Effector memory CD8-positive, alpha-beta T cell (primary cell): ENCODE results near the gene ERICH4.
A peak's percentile ranks its signal among the peaks of the same experiment; 100 is the strongest.

ENCODE experiments used
- ATAC-seq: fragments of 150-1000 bp; cut with Tn5 transposase; replicated peaks from 2 replicates; pipeline ENCODE4 v1.10.0; 2021; ENCODE audit warnings: mild to moderate bottlenecking, moderate library complexity
- DNase-seq, 3 experiments: peaks; one replicate each; pipeline ENCODE4 v3.0.0; 2021
- H3K27ac Mint-ChIP-seq, 2 donors: one replicate each; pipeline ENCODE4 v1.8.0; 2022; ENCODE audit warnings: mild to moderate bottlenecking in 2 of 2, mixed read lengths in 2 of 2, moderate library complexity in 2 of 2
- H3K27me3 Mint-ChIP-seq, 2 donors: one replicate each; pipeline ENCODE4 v1.8.0; 2022; ENCODE audit warnings: mixed read lengths in 2 of 2
- H3K36me3 Mint-ChIP-seq: one replicate; pipeline ENCODE4 v1.8.0; 2022; ENCODE audit warnings: mild to moderate bottlenecking, moderate library complexity, mixed read lengths; ENCODE audit not compliant: insufficient read depth
- H3K4me1 Mint-ChIP-seq, 2 donors: one replicate each; pipeline ENCODE4 v1.8.0; 2022; ENCODE audit warnings: low read depth in 2 of 2, mixed read lengths in 2 of 2
- H3K4me3 Mint-ChIP-seq, 2 donors: one replicate each; pipeline ENCODE4 v1.8.0; 2022; ENCODE audit warnings: mild to moderate bottlenecking in 2 of 2, mixed read lengths in 2 of 2, moderate library complexity in 2 of 2
- H3K9me3 Mint-ChIP-seq, 2 donors: one replicate each; pipeline ENCODE4 v1.8.0; 2022; ENCODE audit warnings: mixed read lengths in 2 of 2

Gene ERICH4

DNA sequence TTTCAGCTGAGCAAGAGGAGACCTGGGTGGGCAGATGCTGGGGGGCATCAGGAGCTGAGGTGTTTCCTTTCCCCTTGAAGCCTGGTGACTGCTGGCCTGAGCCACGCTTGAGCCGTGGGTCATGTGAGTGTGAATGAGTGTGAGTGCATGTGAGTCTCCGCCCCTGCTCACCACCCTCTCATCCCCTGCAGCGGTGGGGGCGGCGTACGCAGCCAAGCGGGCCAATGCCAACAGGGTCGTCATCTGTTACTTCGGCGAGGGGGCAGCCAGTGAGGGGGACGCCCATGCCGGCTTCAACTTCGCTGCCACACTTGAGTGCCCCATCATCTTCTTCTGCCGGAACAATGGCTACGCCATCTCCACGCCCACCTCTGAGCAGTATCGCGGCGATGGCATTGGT is 21.0 kb upstream of the ERICH4 start:
- no peak for DNase-seq
- Mint-ChIP-seq H3K36me3 (peaks cover 57% of the 10 kb centered on the region), H3K9me3 (no peaks in the 10 kb centered on the region), H3K27me3 (no peaks in the 10 kb centered on the region), H3K27ac (peak overlapping the region in 1 of 2 donors; percentile 55), H3K4me3 (no peak overlapping the region), H3K4me1 (peaks cover 2 to 25% of the 10 kb centered on the region in 2 donors)
- ATAC-seq, result no peak

DNA sequence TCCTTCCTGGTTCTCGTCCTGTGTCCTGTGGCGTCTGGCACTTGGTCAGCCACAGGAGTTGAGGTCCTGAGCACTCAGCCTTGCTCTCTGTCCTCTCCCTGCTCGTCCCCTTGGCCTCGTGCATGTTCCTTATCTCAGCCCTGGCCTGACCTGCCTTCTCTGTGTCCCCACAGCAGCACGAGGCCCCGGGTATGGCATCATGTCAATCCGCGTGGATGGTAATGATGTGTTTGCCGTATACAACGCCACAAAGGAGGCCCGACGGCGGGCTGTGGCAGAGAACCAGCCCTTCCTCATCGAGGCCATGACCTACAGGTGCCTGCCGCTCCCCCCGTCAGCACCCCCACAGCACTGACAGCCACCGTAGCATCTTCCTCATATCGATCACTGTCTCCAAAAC is 20.5 kb upstream of the ERICH4 start:
- DNase-seq (no peak), ATAC-seq (no peak)
- Mint-ChIP-seq H3K27me3 (no peaks in the 10 kb centered on the region), H3K4me3 (no peak overlapping the region), H3K27ac (peak overlapping the region in 1 of 2 donors; percentile 55), H3K4me1 (peaks cover 5 to 27% of the 10 kb centered on the region in 2 donors), H3K36me3 (peaks cover 57% of the 10 kb centered on the region), H3K9me3 (no peaks in the 10 kb centered on the region)

DNA sequence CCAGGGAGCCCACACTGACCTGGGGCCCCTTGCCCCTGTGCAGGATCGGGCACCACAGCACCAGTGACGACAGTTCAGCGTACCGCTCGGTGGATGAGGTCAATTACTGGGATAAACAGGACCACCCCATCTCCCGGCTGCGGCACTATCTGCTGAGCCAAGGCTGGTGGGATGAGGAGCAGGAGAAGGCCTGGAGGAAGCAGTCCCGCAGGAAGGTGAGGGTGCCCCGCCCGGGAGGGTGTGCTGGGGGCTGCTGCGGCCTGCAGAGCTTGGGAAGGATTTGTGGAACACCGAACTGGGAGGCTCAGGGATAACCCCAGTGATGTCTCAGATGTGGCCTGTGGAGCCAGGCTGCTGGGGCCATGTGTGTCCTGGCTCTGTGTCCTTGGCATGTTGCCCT is 20.0 kb upstream of the ERICH4 start:
- Mint-ChIP-seq H3K27ac (peak overlapping the region in 1 of 2 donors; percentile 55), H3K27me3 (no peaks in the 10 kb centered on the region), H3K9me3 (no peaks in the 10 kb centered on the region), H3K4me1 (peaks cover 9 to 30% of the 10 kb centered on the region in 2 donors), H3K36me3 (peaks cover 59% of the 10 kb centered on the region), H3K4me3 (no peak overlapping the region)
- no peak for DNase-seq
- no peak for ATAC-seq

DNA sequence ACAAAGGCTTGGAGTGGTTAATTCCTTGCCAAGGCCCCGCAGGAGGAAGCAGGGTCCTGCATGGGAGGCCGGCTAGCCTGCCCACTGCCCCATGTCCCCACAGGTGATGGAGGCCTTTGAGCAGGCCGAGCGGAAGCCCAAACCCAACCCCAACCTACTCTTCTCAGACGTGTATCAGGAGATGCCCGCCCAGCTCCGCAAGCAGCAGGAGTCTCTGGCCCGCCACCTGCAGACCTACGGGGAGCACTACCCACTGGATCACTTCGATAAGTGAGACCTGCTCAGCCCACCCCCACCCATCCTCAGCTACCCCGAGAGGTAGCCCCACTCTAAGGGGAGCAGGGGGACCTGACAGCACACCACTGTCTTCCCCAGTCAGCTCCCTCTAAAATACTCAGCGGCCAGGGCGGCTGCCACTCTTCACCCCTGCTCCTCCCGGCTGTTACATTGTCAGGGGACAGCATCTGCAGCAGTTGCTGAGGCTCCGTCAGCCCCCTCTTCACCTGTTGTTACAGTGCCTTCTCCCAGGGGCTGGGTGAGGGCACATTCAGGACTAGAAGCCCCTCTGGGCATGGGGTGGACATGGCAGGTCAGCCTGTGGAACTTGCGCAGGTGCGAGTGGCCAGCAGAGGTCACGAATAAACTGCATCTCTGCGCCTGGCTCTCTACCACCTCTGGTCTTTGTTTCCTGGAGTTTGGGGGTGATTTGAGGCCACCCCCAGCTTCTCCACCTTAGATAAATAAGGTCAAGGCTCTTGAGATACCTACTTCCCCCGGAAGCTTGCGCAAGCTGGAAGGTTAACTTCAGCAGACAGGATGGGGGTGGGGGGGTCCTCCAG is 18.4 kb upstream of the ERICH4 start:
- H3K9me3 Mint-ChIP-seq, result no peaks in the 10 kb centered on the region
- H3K27me3 Mint-ChIP-seq, result no peaks in the 10 kb centered on the region
- peak; percentile 44 for ATAC-seq
- peaks cover 44% of the 10 kb centered on the region for H3K36me3 Mint-ChIP-seq
- peak overlapping the region in 1 of 2 donors; percentile 79 for H3K4me3 Mint-ChIP-seq
- DNase-seq, result peak in 1 of 3 experiments; percentile 16
- peaks cover 17 to 37% of the 10 kb centered on the region in 2 donors for H3K4me1 Mint-ChIP-seq
- H3K27ac Mint-ChIP-seq, result peak overlapping the region in 1 of 2 donors; percentile 94

DNA sequence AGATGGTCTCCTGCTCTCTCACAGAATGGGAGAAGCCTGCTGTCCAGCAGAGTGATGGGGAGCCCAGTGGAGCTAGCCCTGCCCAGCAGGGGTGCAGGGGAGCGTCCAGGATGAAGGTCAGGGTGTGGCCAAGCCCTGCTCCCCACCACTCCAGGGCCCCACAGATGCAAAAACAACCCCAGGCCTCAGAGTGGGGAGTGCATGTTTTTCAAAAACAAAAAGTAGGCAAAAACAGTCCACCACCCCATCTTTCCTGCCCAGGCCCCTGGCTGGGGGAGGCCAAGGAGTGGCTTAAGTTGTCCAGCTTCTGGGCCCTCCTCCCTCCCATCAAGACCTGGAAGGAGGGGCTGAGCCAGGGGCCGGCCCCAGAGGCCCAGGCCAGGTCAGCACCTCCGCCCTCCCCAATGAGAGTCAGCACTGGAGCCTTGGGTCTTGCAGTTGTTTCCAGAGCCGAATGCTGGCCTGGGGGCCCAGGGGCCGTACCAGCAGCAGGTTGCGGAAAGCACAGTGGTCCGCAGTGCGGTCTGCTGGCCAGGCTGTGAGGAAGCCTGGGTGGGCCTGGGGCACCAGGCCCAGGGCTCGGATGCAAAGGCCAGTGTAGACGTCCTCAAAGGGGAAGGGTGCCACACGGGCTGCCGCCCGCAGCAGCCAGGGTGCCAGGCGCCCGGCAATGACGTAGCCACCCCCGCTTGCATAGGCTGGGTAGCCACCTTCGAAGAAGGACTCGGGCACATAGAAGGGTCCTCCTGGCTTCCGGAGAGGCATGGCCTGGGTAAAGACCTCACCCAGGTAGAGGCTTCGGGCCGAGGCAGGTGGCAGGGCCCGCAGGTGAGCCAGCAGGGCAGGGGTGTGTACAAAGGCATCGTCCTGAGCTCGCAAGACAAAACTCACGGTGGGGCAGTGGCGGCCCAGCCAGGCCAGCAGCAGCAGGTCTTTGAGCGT is 17.5 kb upstream of the ERICH4 start:
- Mint-ChIP-seq H3K4me3 (peak overlapping the region; percentile 90), H3K27me3 (no peaks in the 10 kb centered on the region), H3K36me3 (peaks cover 39% of the 10 kb centered on the region), H3K27ac (peak overlapping the region; percentile 74 to 94), H3K4me1 (peaks cover 17 to 37% of the 10 kb centered on the region in 2 donors), H3K9me3 (no peaks in the 10 kb centered on the region)
- DNase-seq (no peak), ATAC-seq (no peak)

DNA sequence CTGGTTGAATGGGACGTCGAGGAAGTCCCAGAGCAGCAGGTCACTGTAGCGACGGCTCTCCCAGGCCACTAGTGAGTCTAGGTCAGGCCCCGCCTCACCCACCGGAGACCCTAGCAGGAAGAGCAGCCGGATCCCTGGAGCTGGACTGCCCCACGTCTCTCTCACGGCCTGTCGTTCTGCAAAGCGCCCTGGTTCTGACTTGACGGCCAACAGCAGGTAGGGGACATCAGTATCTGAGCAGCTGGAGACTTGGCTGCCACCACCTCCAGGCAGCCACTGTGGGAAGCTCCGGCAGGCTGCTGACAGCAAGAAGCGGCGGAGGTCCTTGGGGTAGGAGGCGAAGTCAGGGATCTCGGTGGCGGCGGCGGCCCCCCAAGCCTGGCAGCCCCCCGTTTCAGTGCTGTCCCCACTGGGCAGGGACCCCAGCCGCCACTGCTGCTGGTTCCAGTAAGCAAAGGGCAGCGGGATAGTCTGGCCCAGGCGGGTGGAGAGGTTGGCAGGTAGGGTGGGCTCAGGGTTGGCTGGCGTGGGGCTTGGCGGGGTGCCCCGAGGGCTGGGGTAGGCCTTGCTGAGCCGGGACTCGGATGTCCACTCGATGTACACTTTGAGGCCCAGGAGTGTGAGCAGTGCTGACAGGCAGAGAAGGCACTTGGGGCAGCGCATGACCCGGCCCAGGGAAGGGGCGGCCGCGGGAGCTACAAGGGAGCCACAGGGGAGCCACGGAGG is 16.7 kb upstream of the ERICH4 start:
- Mint-ChIP-seq H3K4me1 (peaks cover 22 to 36% of the 10 kb centered on the region in 2 donors), H3K9me3 (no peaks in the 10 kb centered on the region), H3K36me3 (peaks cover 39% of the 10 kb centered on the region), H3K27me3 (no peaks in the 10 kb centered on the region), H3K27ac (peak overlapping the region; percentile 92 to 93), H3K4me3 (peak overlapping the region; percentile 90)
- no peak for ATAC-seq
- DNase-seq, result no peak

DNA sequence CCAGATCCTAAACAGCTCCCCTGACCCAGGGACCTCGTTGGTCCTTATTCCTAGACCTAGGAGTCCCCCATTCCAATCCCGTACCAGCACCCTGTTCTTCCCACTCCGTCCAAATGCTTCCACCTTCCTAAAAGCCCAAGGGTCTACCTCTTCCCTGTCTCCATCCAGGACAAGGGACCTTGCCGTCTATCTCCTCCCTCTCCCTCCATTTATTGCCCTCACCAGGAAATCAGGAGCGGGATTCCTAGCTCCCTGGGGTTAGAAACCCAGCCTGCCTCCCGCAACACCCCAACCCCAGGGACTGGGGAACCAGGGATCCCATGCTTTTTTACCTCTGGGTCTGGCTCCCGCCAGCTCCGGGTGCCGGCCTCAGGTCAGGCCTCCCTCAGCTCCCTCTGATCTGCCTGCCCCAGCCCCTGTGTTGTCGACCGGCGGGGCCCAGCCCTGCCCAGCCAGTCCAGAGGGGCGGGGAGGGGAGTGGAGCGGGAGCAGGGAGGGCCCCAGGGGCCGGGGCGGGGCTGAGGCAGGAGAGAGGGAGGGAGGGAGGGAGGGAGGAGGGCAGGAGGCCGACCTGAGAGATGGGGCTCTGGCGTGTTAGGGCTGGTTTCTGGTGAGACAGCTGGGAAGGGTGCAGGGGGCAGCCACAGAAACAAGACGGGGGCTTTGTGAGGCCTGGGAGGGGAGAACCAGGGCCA is 15.9 kb upstream of the ERICH4 start, which contains the start of gene B3GNT8:
Gene B3GNT8, minus strand, starts transcription at position 423 of the 695 bp plus-strand sequence. CDS start 596 bp downstream, outside the sequence.
- DNase-seq (peak in 2 of 3 experiments; percentile 33 to 38), ATAC-seq (peak; percentile 56)
- Mint-ChIP-seq H3K36me3 (peaks cover 36% of the 10 kb centered on the region), H3K9me3 (no peaks in the 10 kb centered on the region), H3K4me3 (peak within 1 kb of the TSS; percentile 90), H3K27me3 (no peaks in the 10 kb centered on the region), H3K4me1 (peaks cover 25 to 38% of the 10 kb centered on the region in 2 donors), H3K27ac (peak within 1 kb of the TSS; percentile 92 to 93)

DNA sequence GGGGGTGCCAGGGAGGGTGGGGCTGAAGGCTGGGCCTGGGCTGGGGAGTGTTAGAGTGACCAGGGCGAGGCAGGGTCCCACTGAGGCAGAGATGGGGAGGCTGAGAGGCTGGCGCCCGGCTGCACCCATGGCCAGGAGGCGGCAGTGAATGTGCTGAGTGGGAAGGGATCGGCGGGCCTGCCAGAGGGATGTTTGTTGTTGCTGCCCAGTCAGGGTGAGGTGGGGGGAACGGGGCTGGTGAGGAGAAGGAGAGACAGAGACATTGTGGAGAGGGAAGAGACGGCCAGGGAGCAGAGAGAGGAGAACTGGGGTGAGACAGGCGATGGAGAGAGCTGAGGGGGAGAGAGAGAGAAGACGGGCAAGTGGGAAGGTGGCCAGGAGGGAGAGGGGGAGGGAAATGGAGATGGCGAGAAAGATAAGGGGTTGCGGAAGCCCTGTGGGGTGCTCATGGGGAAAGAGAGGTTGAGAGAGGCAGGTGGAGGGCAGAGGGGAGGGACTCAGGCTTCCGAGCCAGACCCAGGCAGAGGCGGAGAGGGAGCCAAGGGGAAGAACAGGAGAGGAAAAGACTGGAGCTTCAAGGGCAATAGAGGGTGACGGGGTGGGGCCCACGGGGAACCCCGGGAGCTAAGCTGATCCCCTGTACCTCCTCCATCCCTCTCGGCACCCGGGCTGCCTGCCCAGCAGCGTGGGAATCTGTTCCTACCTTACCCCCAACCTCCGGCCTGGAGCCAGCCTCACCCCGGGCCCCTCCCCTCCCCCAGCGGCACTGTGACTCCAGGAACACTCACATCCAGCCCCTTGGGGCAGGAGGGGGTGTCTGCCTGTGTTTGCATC is 15.1 kb upstream of the ERICH4 start:
- peak; percentile 64 to 66 (median 66) for DNase-seq
- Mint-ChIP-seq H3K9me3 (no peaks in the 10 kb centered on the region), H3K36me3 (peaks cover 38% of the 10 kb centered on the region), H3K4me1 (peaks cover 25 to 38% of the 10 kb centered on the region in 2 donors), H3K27me3 (no peaks in the 10 kb centered on the region), H3K27ac (peak overlapping the region; percentile 92 to 93), H3K4me3 (peak overlapping the region; percentile 90)
- ATAC-seq, result peak; percentile 84

DNA sequence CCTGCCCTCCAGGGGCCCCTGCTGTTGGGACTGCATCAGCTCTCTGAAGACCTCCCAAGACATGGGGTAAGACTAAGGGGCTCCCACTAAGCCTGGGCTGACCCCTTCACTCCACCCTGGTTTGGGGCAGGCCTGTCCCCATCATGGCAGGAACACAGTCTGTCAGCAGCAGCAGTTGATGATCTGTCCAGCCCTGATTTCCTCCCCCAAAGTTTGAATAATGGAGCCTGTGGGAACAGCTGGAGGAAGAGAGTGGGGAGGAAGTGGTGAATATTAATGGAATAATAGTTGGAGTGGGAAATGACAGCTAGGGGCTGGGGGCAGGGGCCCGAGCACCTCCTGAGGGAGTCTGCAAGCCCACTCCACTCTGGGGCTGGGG is 14.5 kb upstream of the ERICH4 start:
- ATAC-seq, result no peak
- DNase-seq, result no peak
- Mint-ChIP-seq H3K27me3 (no peaks in the 10 kb centered on the region), H3K4me1 (peaks cover 25 to 38% of the 10 kb centered on the region in 2 donors), H3K4me3 (peak overlapping the region; percentile 90), H3K27ac (peak overlapping the region; percentile 92 to 93), H3K36me3 (peaks cover 35% of the 10 kb centered on the region), H3K9me3 (no peaks in the 10 kb centered on the region)

DNA sequence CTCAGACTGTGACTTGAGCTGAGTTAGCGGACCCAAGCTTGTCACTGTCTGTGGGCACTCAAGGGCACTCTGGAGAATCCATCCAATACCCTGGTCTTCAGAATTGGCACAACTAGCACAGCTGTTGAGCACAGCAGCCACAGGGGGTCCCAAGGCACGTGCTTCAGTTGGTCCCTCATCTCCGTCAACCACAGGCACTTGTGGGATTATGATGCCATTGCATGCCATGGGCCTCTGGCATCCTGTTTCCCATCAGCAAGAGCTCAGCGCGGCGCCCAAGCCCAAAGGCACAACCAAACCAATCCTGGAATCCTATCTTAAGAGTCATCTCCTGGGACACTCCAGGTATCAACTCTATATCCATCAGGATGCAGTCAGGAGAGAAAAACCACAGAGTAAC is 12.0 kb upstream of the ERICH4 start:
- Mint-ChIP-seq H3K4me3 (no peak overlapping the region), H3K9me3 (no peaks in the 10 kb centered on the region), H3K36me3 (peaks cover 30% of the 10 kb centered on the region), H3K27me3 (no peaks in the 10 kb centered on the region), H3K4me1 (peaks cover 29 to 31% of the 10 kb centered on the region in 2 donors), H3K27ac (peak overlapping the region in 1 of 2 donors; percentile 78)
- DNase-seq (no peak), ATAC-seq (no peak)

DNA sequence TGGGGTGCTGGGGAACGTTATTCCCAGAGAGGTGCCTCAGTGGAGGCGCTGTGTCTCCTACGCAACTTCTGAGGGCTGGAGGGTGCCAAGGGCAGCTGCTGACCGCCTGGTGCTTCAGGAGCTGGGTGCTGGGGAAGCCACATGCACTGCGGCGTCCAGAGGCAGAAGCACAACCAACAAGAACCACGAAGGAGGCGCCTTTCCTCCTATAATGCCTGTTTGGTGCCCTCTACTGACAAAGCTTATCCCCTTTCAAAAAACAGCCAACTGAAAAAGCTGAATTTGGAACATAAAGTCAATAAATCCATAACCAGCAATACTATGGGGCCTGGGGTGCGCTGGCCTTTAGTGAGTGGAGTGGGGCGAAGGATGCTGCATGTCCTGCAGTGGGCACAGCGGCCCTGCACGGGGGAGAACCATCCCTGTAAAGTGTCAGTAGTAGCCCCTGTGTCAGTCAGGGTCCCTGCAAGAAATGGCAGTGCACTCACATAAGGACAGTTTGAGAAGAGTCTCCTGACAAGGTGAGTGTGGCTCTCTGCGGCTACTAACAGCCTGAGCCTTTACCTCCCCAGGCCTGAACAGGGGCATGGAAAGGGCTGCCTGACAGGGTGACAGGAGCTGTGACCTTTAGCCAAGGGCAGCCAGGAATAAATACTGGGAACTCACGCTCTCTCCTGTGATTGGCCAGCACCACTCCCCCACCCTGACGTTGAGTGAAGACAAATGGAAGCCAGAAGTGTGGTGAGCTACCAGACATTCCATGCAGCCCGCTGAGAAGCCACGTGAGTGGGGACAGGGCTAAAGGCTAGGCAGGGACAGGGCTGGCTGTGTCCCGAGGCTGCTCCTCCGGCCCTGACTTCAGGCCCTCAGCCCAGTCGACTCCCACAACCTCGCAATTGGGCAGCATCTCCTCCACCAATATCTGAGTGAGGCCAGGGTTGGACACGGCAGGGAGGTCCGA is 11.2 kb upstream of the ERICH4 start:
- H3K4me1 Mint-ChIP-seq, result peaks cover 25 to 29% of the 10 kb centered on the region in 2 donors

More for the DNA sequence above, 11.2 kb upstream of the ERICH4 start:
- H3K9me3 Mint-ChIP-seq, result no peaks in the 10 kb centered on the region
- no peak overlapping the region for H3K4me3 Mint-ChIP-seq
- DNase-seq (peak in 1 of 3 experiments; percentile 15), ATAC-seq (no peak)
- H3K27ac Mint-ChIP-seq, result peak overlapping the region in 1 of 2 donors; percentile 78
- no peaks in the 10 kb centered on the region for H3K27me3 Mint-ChIP-seq
- H3K36me3 Mint-ChIP-seq, result peaks cover 25% of the 10 kb centered on the region
